Transverse colon (tissue), 4 donors: ENCODE measurements around the gene PHF21A.

Experiments used
- CTCF ChIP-seq, 5 experiments: fragments of 200-600 bp in 3 of 5; fragments of 450-650 bp in 2 of 5; sonication (generic) in 3 of 5; IDR thresholded peaks; 1 replicate in 2 of 5; 2 replicates in 3 of 5; pipeline ENCODE4 v1.5.1; 2016 to 2017; ENCODE audit warnings: antibody characterized with exemption in 5 of 5, inconsistent platforms in 3 of 5, mild to moderate bottlenecking in 2 of 5, moderate library complexity in 1 of 5
- POLR2A ChIP-seq: fragments of 450-650 bp; IDR thresholded peaks from one replicate; pipeline ENCODE4 v1.6.1; 2016; ENCODE audit warnings: antibody characterized with exemption, mild to moderate bottlenecking, moderate library complexity
- POLR2AphosphoS5 ChIP-seq, 3 donors: sonication (generic); formaldehyde crosslinking; IDR thresholded peaks; one replicate each; pipeline ENCODE4 v1.6.1; 2016; ENCODE audit warnings: antibody characterized with exemption in 3 of 3

DNA sequence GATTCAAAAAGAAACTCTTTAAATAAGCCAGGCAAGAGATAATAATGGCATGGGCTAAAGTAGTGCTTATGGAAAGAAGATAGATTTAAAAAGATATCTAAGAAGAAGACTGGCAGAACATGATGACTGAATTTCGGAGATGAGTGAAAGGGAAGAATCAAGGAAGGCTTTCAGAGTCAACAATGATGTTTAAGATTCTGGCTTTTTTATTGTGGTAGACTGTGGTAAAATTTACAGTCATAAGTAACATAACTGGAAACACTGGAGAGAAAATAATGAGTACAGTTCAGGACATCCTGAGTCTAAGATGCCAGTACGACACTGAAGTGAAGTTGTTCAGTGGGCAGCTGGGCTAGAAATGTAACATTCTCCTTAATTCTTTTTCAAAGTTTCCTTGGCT, 85.2 kb downstream of the PHF21A start:
- TF ChIP-seq CTCF (IDR thresholded peaks at IDR 0.05) (no peak), POLR2A (no peak), POLR2AphosphoS5 (IDR thresholded peaks at IDR 0.05) (no peak)
